SK-N-SH (cell line): ENCODE measurements around the gene MB. TPM values are rescaled to one million over a fixed set of nuclear protein-coding genes. Genes with fewer than 3 reads are reported as not detected.
"Not testable (repeated sequence)": the region's sequence is repeated elsewhere in the genome, so short reads cannot be mapped to it uniquely, and the experiment has no call there.

ENCODE experiments used
- CTCF ChIA-PET: fragments of 300-600, 350-600 bp; formaldehyde crosslinking; extraction: SDS; loops from one replicate; lab custom pipeline; 2021; lab: Yijun Ruan, JAX
- POLR2A ChIA-PET: fragments of 350-600 bp; sonication (Branson Sonifier 250); formaldehyde crosslinking; extraction: SDS; loops from one replicate; lab custom pipeline; 2020; ENCODE audit warnings: antibody characterized with exemption, inconsistent platforms; lab: Yijun Ruan, JAX
- DNase-seq: peaks from one replicate; pipeline ENCODE4 v3.0.0; 2012
- H2AFZ ChIP-seq: fragments of 200-600 bp; sonication (generic); 2 replicates; pipeline ENCODE4 v1.8.1; 2016; ENCODE audit warnings: antibody characterized with exemption, mild to moderate bottlenecking, low read depth
- H3F3A ChIP-seq: fragments of 200-600 bp; sonication (generic); replicated peaks from 2 replicates; pipeline ENCODE3; 2016; ENCODE audit warnings: antibody characterized with exemption, mild to moderate bottlenecking; ENCODE audit not compliant: insufficient read depth
- H3K27ac ChIP-seq, 2 experiments: fragments of 200-500 bp in 1 of 2; fragments of 200-600 bp in 1 of 2; sonication (Bioruptor generic) in 1 of 2; sonication (generic), shearing (Covaris generic) in 1 of 2; 2 replicates each; pipeline versions ENCODE4 v1.5.1 to v1.6.1; 2014 to 2016; ENCODE audit warnings: low read depth in 2 of 2, inconsistent platforms in 1 of 2, low read length in 1 of 2, mild to moderate bottlenecking in 1 of 2, mixed read lengths in 1 of 2
- H3K27me3 ChIP-seq: fragments of 200-600 bp; sonication (generic), shearing (Covaris generic); 2 replicates; pipeline ENCODE4 v1.6.1; 2016; ENCODE audit warnings: mixed run types; ENCODE audit not compliant: insufficient read depth
- H3K36me3 ChIP-seq, 2 experiments: fragments of 200-500 bp in 1 of 2; fragments of 200-600 bp in 1 of 2; sonication (Bioruptor generic) in 1 of 2; sonication (generic) in 1 of 2; replicated peaks in 1 of 2; 2 replicates each; pipeline versions ENCODE3 to v1.5.1; 2014 to 2016; ENCODE audit warnings: low read length in 1 of 2, mild to moderate bottlenecking in 1 of 2; ENCODE audit not compliant: insufficient read depth in 2 of 2, control insufficient read depth in 1 of 2
- H3K4me1 ChIP-seq, 2 experiments: fragments of 200-500 bp in 1 of 2; fragments of 200-600 bp in 1 of 2; sonication (Bioruptor generic) in 1 of 2; sonication (generic), shearing (Covaris generic) in 1 of 2; 2 replicates each; pipeline versions ENCODE4 v1.5.1 to v1.6.1; 2014 to 2016; ENCODE audit warnings: low read depth in 1 of 2, low read length in 1 of 2, mixed run types in 1 of 2; ENCODE audit not compliant: insufficient read depth in 2 of 2, control insufficient read depth in 1 of 2
- H3K4me2 ChIP-seq: fragments of 200-600 bp; sonication (generic), shearing (Covaris generic); 2 replicates; pipeline ENCODE4 v1.6.1; 2017; ENCODE audit warnings: mixed run types
- H3K4me3 ChIP-seq, 2 experiments: fragments of 200-500 bp in 1 of 2; fragments of 200-600 bp in 1 of 2; sonication (Bioruptor generic) in 1 of 2; sonication (generic), shearing (Covaris generic) in 1 of 2; 2 replicates each; pipeline versions ENCODE4 v1.5.1 to v1.8.1; 2014 to 2016; ENCODE audit warnings: low read depth in 2 of 2, inconsistent platforms in 1 of 2, low read length in 1 of 2, mild to moderate bottlenecking in 1 of 2, mixed read lengths in 1 of 2, moderate library complexity in 1 of 2
- H3K79me2 ChIP-seq: fragments of 200-600 bp; sonication (generic); 2 replicates; pipeline ENCODE4 v1.8.1; 2017; ENCODE audit warnings: mild to moderate bottlenecking; ENCODE audit not compliant: insufficient read depth
- H3K9ac ChIP-seq: fragments of 200-600 bp; sonication (generic); 2 replicates; pipeline ENCODE4 v1.6.1; 2017; ENCODE audit warnings: mixed run types
- H3K9me2 ChIP-seq: fragments of 200-600 bp; sonication (generic); 2 replicates; pipeline ENCODE4 v1.6.1; 2017; ENCODE audit warnings: mixed run types
- H3K9me3 ChIP-seq: fragments of 200-600 bp; sonication (generic); 2 replicates; pipeline ENCODE4 v1.6.1; 2017; ENCODE audit warnings: mixed run types, mild to moderate bottlenecking, moderate library complexity
- H4K20me1 ChIP-seq: fragments of 200-600 bp; sonication (generic); 2 replicates; pipeline ENCODE4 v1.6.1; 2017; ENCODE audit warnings: mild to moderate bottlenecking, mixed run types; ENCODE audit not compliant: insufficient read depth
- CHD2 ChIP-seq: fragments of 150-350 bp; IDR thresholded peaks from 2 replicates; pipeline ENCODE4 v1.6.1; 2018; ENCODE audit warnings: low read length; ENCODE audit not compliant: partially characterized antibody
- ELF1 ChIP-seq: IDR thresholded peaks from 2 replicates; pipeline ENCODE4 v1.4.0; 2012
- FOSL2 ChIP-seq: IDR thresholded peaks from 2 replicates; pipeline ENCODE4 v1.4.0; 2012; ENCODE audit warnings: low read depth, mild to moderate bottlenecking, moderate library complexity, borderline replicate concordance
- GABPA ChIP-seq: IDR thresholded peaks from 2 replicates; pipeline ENCODE4 v1.4.0; 2012; ENCODE audit warnings: low read depth, mild to moderate bottlenecking
- JUND ChIP-seq: IDR thresholded peaks from 2 replicates; pipeline ENCODE4 v1.4.0; 2012
- MXI1 ChIP-seq: IDR thresholded peaks from 2 replicates; pipeline ENCODE4 v1.6.1; 2012; ENCODE audit warnings: mild to moderate bottlenecking, low read depth, low read length, improper control_type of control experiment
- NFIC ChIP-seq: IDR thresholded peaks from 2 replicates; pipeline ENCODE4 v1.4.0; 2012; ENCODE audit warnings: borderline replicate concordance
- PBX3 ChIP-seq: IDR thresholded peaks from 2 replicates; pipeline ENCODE4; 2012
- RCOR1 ChIP-seq: fragments of 150-350 bp; IDR thresholded peaks from 2 replicates; pipeline ENCODE4 v1.6.1; 2017; ENCODE audit warnings: antibody characterized with exemption, low read length
- RFX5 ChIP-seq: IDR thresholded peaks from 2 replicates; pipeline ENCODE4 v1.6.1; 2012; ENCODE audit warnings: mild to moderate bottlenecking, improper control_type of control experiment, low read length
- SIN3A ChIP-seq: IDR thresholded peaks from 2 replicates; pipeline ENCODE4 v1.6.1; 2012; ENCODE audit warnings: low read depth, mild to moderate bottlenecking, low read length, moderate library complexity, borderline replicate concordance
- TEAD4 ChIP-seq: IDR thresholded peaks from 2 replicates; pipeline ENCODE4 v1.4.0; 2012; ENCODE audit warnings: mild to moderate bottlenecking, borderline replicate concordance; ENCODE audit not compliant: insufficient read depth
- USF1 ChIP-seq: IDR thresholded peaks from 2 replicates; pipeline ENCODE4 v1.4.0; 2012; ENCODE audit warnings: low read depth, borderline replicate concordance
- WGBS: methylation state at CpG from one replicate; pipeline ENCODE4 v1.1.6; 2017; ENCODE audit warnings: low lambda C conversion rate; 5-methylcytosine and 5-hydroxymethylcytosine counted together
- polyA plus RNA-seq, 3 experiments: library from polyadenylated mRNA; depleted of rRNA; stranded (reverse); fragments of >200 nt; gene quantifications; 2 replicates each; pipeline ENCODE4 v1.2.3, GENCODE V29; 2012
- TF ChIP-seq, protein P1 (sequence below): IDR thresholded peaks from 2 replicates; pipeline ENCODE4 v1.4.0; 2012; ENCODE audit warnings: low read depth

Gene MB
- polyA plus RNA-seq, 1 of the 3 experiments (the other 2 are of a cell fraction): 0.95 TPM

GRCh38 chr22:35624547-35624946 is 7.4 kb upstream of the MB start:
- Histone ChIP-seq H3K9ac (no peak overlapping the region), H3K79me2 (no peaks in the 10 kb centered on the region), H3K4me1 (peaks cover 14 to 42% of the 10 kb centered on the region in 2 experiments; a peak in 2 of 4 replicates), H4K20me1 (no peaks in the 10 kb centered on the region), H3K9me2 (no peaks in the 10 kb centered on the region), H3K27me3 (no peaks in the 10 kb centered on the region), H3K4me2 (no peak overlapping the region), H3F3A (peaks cover 15% of the 10 kb centered on the region), H3K9me3 (no peaks in the 10 kb centered on the region), H3K27ac (no peak overlapping the region), H3K4me3 (no peak overlapping the region), H2AFZ (no peak overlapping the region), H3K36me3 (no peaks in the 10 kb centered on the region)
- 92% methylated on average over 6 of the region's 6 CpGs for WGBS
- DNase-seq: no peak
- no peak for TF ChIP-seq USF1
- no peak for TF ChIP-seq ELF1
- TF ChIP-seq SIN3A: no peak
- no peak for TF ChIP-seq PBX3
- no peak for TF ChIP-seq JUND
- ChIA-PET POLR2A (no interaction called here), CTCF (no interaction called here)

DNA sequence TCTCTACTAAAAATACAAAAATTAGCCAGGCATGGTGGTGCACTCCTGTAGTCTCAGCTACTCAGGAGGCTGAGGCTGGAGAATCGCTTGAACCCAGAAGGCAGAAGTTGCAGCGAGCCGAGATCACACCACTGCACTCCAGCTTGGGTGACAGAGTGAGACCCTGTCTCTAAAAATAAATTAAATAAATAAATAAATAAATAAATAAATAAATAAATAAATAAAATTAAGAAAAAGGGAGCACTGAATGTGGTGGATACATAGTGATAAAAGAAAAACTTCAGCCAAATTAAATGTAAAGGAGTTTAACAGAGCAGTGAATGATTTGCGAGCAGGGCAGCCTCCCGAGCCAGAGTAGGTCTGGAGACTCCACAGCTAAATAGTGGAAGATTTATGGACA is 6.8 kb upstream of the MB start:
- H3K9ac ChIP-seq, CTCF ChIA-PET, H2AFZ ChIP-seq, H3K79me2 ChIP-seq, H3K36me3 ChIP-seq, H3K9me3 ChIP-seq, H3K9me2 ChIP-seq, POLR2A ChIA-PET, H3K4me3 ChIP-seq, H3K27me3 ChIP-seq, H3F3A ChIP-seq, H3K27ac ChIP-seq, DNase-seq, H4K20me1 ChIP-seq, H3K4me2 ChIP-seq: not testable (repeated sequence)
- H3K4me1 ChIP-seq: peaks cover 7 to 44% of the 10 kb centered on the region in 2 experiments; a peak in 2 of 4 replicates
- 88% methylated on average over 5 of the region's 5 CpGs for WGBS

DNA sequence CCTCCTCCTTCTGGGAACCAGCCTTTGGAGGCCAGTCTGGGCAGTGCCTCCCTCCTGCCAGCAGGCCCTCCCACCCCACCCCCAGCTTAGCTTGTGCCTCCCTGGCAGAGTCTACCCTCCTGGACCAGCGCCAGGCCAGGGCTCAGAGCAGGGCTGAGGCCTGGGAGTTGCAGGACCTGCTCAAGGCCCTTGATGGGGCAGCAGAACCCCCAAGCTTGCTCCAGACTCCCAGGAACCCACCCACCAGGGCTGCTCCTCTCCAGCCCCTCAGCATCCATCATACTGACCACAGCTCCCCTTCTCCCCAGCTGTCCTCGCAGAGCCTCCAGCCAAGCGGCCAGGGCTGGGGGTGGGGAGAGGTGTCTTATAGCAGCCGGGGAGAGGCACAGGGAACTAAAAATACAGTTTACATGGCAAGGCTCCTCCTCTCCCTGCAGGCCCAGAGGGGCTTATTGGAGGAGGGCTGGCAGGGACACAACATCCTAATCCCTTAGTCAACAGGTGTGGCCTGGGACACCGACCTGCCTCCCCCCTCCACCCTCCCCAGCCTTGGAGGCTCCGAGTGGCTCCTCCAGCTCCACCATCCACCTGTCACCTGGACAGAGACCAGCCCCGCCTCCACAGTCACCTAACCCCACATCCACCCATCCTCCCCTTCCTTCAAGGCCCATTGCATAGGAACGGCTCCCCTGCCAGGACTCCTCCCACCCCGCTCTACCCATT is 5.2 kb upstream of the MB start:
- WGBS: 66% methylated on average over 8 of the region's 9 CpGs
- H3K27me3 ChIP-seq: no peaks in the 10 kb centered on the region
- peaks cover 0 to 41% of the 10 kb centered on the region in 2 experiments; a peak in 2 of 4 replicates for H3K4me1 ChIP-seq
- 0 out of 2 replicates have a peak overlapping the region, but pooled peaks have one; percentile 5 for H3K4me2 ChIP-seq
- POLR2A ChIA-PET: no interaction called here
- no peak overlapping the region for H3K4me3 ChIP-seq
- no peaks in the 10 kb centered on the region for H4K20me1 ChIP-seq
- no peaks in the 10 kb centered on the region for H3F3A ChIP-seq
- H3K9ac ChIP-seq: no peak overlapping the region
- H3K79me2 ChIP-seq: no peaks in the 10 kb centered on the region
- CTCF ChIA-PET: interaction anchor here (0.6 to 4.1 kb wide), 14 partner anchors 9 to 558 kb away, joined by 3 to 40 read pairs (median 4); no protein-coding TSS in a partner anchor
- TF ChIP-seq TEAD4 (no peak), MXI1 (0 out of 2 replicates have a peak, but pooled peaks have one; percentile 26), CHD2 (peak; percentile 28), RCOR1 (no peak), GABPA (no peak), RFX5 (no peak), NFIC (peak; percentile 41; the same call in 1 of the 2 replicates), USF1 (no peak), FOSL2 (no peak)
- TF ChIP-seq, protein P1, sequence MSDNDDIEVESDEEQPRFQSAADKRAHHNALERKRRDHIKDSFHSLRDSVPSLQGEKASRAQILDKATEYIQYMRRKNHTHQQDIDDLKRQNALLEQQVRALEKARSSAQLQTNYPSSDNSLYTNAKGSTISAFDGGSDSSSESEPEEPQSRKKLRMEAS: no peak
- H3K36me3 ChIP-seq: no peaks in the 10 kb centered on the region
- no peak overlapping the region for H2AFZ ChIP-seq
- H3K9me2 ChIP-seq: no peaks in the 10 kb centered on the region
- peak overlapping the region in 1 of 2 experiments; percentile 81; a peak in 2 of 4 replicates for H3K27ac ChIP-seq
- DNase-seq: peak; percentile 67
- no peaks in the 10 kb centered on the region for H3K9me3 ChIP-seq
